HG03280 (cell line): ENCODE results near the gene TBC1D10A.

ENCODE experiments used
- ATAC-seq: cut with Tn5 transposase; IDR thresholded peaks from one replicate; pipeline ENCODE4 v1.9.1; 2021; ENCODE audit warnings: mild to moderate bottlenecking, moderate library complexity; ENCODE audit not compliant: unreplicated experiment

Gene TBC1D10A

GRCh38 chr22:30301995-30302809 is 24.5 kb downstream of the TBC1D10A start:
- no peak for ATAC-seq

DNA sequence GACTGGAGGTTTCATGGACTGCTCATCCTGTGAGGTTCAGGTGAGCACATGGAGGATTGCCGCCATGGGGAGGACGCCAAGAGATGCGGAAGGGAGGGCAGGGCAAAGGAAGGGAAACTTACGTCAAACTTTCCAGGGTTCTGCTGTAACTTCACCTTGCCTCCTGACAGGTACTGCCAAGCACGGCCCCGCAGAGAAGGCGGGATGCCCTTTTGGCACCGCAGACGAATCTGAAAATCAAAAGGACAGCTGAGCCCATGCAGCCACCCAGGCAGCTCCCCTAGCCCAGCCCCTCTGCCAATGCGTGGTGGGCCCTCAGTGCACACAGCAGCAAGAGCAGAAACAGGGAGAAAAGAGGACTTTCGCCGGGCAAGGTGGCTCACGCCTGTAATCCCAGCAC is 27.4 kb downstream of the TBC1D10A start:
- ATAC-seq: no peak

- ATAC-seq: no peak
Measured at GRCh38 chr22:30297991-30298701, 28.6 kb downstream of the TBC1D10A start.

DNA sequence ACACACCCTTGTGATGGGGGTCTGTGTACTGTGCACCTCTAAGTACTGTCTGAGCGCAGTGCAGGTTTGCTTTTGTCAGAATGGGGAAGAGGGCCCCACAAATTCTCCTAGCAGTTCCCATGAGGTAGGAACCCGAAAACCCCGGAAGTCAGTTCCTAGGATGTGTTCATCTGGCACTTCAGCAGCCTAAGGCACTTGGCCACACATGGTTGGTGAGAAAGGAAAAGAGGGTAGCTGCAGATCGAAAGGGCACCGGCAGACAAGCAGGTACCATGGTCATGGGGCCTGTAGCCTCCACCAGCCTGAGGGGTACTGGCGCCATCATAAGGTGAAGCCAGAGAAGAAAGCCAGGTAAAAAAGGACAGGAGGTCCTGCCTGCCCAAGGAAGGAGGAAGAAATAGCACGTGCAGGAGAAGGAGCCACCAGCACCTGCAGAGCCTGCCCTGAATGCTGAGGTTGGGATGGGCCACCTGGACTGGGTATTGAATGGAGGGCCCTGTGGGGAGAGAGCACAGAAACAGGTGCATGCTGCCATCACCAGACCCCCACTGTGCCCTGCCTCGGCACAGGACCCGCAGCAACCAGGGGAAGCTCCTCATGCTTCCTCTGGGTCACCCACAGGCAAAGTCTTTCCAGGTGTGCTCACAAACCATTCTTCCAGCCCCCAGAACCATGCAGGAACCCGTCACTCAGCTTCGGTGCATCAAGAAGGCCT is 29.3 kb downstream of the TBC1D10A start:
- no peak for ATAC-seq

DNA sequence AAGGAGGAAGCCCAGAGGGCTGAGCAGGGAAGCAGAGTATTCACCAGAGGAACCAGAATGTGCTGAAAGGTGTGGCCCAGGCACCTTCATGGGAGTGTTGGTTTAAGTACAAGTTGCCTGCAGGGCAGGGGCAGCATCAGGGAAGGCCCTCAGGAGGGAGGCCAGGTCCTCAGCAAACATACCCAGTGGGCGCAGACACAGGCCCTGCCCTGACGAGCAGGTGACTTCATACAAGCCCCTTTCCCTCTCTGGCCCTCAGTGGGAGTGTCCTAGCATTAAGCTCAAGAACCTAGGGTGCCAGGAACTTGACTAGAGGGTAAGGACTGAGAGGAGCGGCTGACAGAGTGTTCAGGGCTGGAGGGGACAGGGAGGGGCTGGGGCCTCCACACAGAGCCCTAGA is 29.9 kb downstream of the TBC1D10A start:
- ATAC-seq: no peak

GRCh38 chr22:30296324-30296723 is 30.4 kb downstream of the TBC1D10A start:
- no peak for ATAC-seq

DNA sequence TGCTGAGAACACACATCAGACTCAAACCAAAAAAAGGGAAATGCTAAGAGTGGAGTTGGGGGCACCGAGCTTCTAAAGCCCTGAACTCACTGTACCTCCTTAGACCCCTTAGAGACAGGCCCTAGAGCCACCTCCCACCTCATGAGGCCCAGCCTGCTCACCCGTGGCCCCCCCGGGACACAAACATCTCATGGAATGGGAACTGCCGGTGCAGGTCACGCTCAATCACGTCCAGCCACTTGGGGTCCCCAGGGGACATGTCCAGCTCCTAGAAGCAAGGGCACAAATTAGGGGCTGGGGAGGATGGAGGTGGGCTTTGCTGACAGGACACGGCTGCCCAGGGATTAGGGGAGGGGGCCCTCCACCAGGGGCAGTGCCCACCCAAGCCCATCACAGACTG is 31.2 kb downstream of the TBC1D10A start:
- no peak for ATAC-seq

DNA sequence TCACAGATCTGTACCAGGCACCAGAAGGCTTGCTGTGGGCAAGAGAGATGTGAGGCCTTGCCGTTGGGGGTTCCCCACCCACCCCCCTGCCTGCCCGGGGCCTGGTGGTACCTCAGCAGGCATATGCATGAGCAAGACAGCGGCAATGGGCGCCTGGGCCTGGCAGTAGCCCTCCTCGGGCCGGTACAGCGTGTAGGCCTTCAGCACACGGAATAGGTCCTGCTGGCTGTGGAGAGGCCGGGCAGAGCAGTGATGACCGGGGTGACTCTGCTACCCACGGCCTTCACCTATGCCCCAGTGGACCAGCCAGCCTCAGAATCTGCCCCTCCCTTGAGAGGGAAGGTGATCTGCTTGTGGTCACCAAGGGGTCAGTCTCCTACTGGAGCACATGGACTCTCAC is 31.9 kb downstream of the TBC1D10A start:
- ATAC-seq: no peak

DNA sequence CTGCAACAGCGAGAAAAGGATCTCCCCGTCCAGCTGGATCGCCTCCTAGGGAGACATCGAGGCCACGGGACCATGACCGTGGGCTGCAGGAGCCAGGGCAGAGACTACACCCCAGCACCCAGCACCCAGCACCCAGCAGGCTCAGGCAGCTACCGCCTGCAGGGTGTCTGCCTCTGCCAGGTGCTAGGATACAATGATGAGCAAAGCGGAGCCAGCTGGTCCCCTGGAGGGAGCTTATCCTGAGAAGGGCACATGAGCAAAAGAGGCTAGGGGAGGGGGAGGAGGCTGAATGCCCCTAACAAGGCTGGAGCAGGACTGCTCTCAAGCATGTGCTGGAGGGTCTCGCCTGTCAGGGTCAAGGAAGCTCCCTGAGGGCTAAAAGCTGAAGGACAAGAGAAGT is 32.7 kb downstream of the TBC1D10A start:
- ATAC-seq: no peak

DNA sequence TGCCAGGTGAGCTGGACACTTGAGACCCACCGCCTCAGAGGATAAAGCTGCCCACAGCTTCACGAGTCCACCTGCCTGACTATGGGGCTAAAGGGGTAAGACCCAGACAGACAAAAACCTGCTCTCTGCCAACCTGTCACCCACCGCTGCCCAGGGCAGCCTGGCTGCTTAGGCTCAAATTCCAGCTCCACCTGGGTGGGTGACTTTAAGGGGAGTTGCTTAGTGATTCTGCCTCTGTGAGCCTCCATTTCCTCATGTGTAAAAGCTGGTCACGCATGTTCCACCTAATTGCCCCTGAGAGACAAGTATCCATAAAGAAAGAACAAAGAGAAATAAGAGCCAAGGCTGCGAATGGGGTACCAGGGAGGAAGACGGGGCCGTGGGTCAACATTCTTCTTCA is 33.7 kb downstream of the TBC1D10A start:
- no peak for ATAC-seq

- ATAC-seq: no peak
Measured at GRCh38 chr22:30292069-30292970, 34.4 kb downstream of the TBC1D10A start.

GRCh38 chr22:30291058-30291892 is 35.5 kb downstream of the TBC1D10A start:
- no peak for ATAC-seq

DNA sequence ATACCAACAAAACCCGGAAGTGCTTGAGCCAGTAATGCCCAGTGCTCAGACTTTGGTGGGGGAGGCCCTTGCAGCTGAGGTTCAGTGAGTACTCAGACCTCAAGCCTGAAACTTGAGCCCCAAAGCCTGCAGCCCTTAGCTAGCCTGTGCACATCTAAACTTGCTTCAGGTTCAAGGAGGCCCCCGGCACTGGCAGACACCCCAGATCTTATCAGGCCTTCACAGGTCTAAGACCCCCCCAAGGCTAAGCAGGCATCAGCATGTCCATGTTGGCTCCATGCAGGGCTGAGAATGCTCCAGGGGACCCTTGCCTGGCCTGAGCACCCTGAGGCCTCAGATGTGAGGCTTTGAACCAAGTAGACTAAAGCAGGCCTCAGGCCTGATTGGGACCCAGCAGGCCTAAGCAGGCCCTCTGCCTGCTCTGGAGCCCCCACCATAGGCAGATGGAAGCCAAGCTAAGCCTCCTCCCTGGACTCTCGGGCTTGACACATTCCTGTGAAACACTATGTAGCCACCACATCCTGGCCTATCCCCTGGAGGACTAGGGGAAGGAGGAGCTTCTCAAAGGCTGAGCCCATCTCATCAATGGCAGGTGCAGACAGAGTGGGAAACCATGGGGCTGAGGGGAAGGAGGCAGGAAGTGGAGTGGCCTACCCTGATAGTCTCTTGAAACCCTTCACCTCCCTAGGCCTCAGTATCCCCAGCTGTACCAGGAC is 36.2 kb downstream of the TBC1D10A start:
- ATAC-seq: no peak

DNA sequence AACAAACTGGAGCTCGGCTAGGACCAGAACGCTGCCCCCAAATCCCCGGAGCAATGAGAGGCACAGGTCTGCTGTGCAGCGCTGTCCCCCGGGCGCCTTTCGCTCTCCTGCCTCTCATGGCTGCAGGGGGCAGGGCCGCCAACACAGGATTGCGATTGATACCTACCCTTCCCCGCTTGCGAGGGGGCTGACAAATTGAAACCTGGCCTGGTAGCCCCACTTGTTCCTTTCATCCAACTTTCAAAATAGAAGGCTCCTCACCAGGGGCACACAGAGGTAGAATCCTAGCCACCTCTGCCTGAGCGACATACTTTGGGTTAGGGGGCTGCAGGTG is 36.8 kb downstream of the TBC1D10A start:
- no peak for ATAC-seq

GRCh38 chr22:30289141-30289979 is 37.4 kb downstream of the TBC1D10A start, which contains the start of gene CASTOR1:
Gene CASTOR1, minus strand, starts transcription at chr22:30289505. Its CDS starts 8 bp downstream, at chr22:30289497.
- peak; percentile 65 for ATAC-seq

- no peak for ATAC-seq
Measured at GRCh38 chr22:30288419-30289140, 38.2 kb downstream of the TBC1D10A start.

GRCh38 chr22:30287648-30288418 is 38.9 kb downstream of the TBC1D10A start:
- ATAC-seq: no peak
